CD4-positive, CD25-positive, alpha-beta regulatory T cell (primary cell): ENCODE measurements around the gene C19orf73. TPM values are rescaled to one million over a fixed set of nuclear protein-coding genes. Genes with fewer than 3 reads are reported as not detected.

ENCODE experiments used
- ATAC-seq, 2 donors: fragments of 150-1000 bp; cut with Tn5 transposase; one replicate each; pipeline ENCODE4 v1.10.0; 2021; ENCODE audit warnings: low read depth in 2 of 2, moderate number of reproducible peaks in 2 of 2, moderate library complexity in 1 of 2
- DNase-seq, 3 donors: peaks; one replicate each; pipeline versions ENCODE4 v3.0.0 to v3.0.0-alpha.2; 2012 to 2022; ENCODE audit warnings: mixed read lengths in 1 of 3
- H3K27ac ChIP-seq: one replicate; pipeline ENCODE4 v1.7.0; 2013; ENCODE audit warnings: mild to moderate bottlenecking, low read length; ENCODE audit not compliant: insufficient read depth, poor library complexity, severe bottlenecking
- H3K27me3 ChIP-seq: one replicate; pipeline ENCODE4 v1.7.0; 2013; ENCODE audit warnings: low read length; ENCODE audit not compliant: control insufficient read depth, insufficient read depth
- H3K36me3 ChIP-seq: one replicate; pipeline ENCODE4 v1.7.0; 2013; ENCODE audit warnings: mild to moderate bottlenecking, low read length, moderate library complexity; ENCODE audit not compliant: control insufficient read depth, insufficient read depth
- H3K4me1 ChIP-seq: 2 replicates; pipeline ENCODE4 v1.7.0; 2013; ENCODE audit warnings: mild to moderate bottlenecking, low read length; ENCODE audit not compliant: insufficient read depth, control insufficient read depth, poor library complexity, severe bottlenecking
- H3K4me3 ChIP-seq: one replicate; pipeline ENCODE4 v1.7.0; 2013; ENCODE audit warnings: low read depth, mild to moderate bottlenecking, low read length, moderate library complexity
- H3K9me3 ChIP-seq, 2 experiments: 1 replicate in 1 of 2; 2 replicates in 1 of 2; pipeline ENCODE4 v1.7.0; 2013; ENCODE audit warnings: low read length in 2 of 2, mild to moderate bottlenecking in 1 of 2, moderate library complexity in 1 of 2; ENCODE audit not compliant: control insufficient read depth in 2 of 2
- H3K27ac Mint-ChIP-seq, 3 donors: one replicate each; pipeline ENCODE4 v1.8.0; 2020 to 2022; ENCODE audit warnings: mild to moderate bottlenecking in 3 of 3, mixed read lengths in 3 of 3, moderate library complexity in 2 of 3
- H3K27me3 Mint-ChIP-seq: one replicate; pipeline ENCODE4 v1.8.0; 2022; ENCODE audit warnings: mild to moderate bottlenecking, mixed read lengths
- H3K36me3 Mint-ChIP-seq: one replicate; pipeline ENCODE4 v1.8.0; 2020; ENCODE audit warnings: mixed read lengths
- H3K4me1 Mint-ChIP-seq, 4 donors: one replicate each; pipeline ENCODE4 v1.8.0; 2020 to 2022; ENCODE audit warnings: mixed read lengths in 4 of 4, mild to moderate bottlenecking in 1 of 4
- H3K4me3 Mint-ChIP-seq, 4 donors: one replicate each; pipeline ENCODE4 v1.8.0; 2020 to 2022; ENCODE audit warnings: mild to moderate bottlenecking in 4 of 4, mixed read lengths in 4 of 4, moderate library complexity in 3 of 4
- H3K9me3 Mint-ChIP-seq, 7 donors: one replicate each; pipeline ENCODE4 v1.8.0; 2020 to 2022; ENCODE audit warnings: mixed read lengths in 7 of 7, mild to moderate bottlenecking in 3 of 7, moderate library complexity in 2 of 7
- polyA plus RNA-seq, 4 donors: library from polyadenylated mRNA; unstranded; fragments of 300-500 nt; fragmentation: Illumina TruSeq; gene quantifications; one replicate each; pipeline ENCODE4 v1.2.3, GENCODE V29; 2021
- total RNA-seq: library from RNA; stranded (reverse); gene quantifications from one replicate; pipeline ENCODE4 v1.2.3, GENCODE V29; 2022

Gene C19orf73
- total and polyA plus RNA-seq, 5 donors from 2014 or later, result 1.1 to 3.7 (median 1.7) TPM

- Mint-ChIP-seq H3K27ac (no peak overlapping the region), H3K36me3 (no peaks in the 10 kb centered on the region), H3K4me3 (peak overlapping the region in 3 of 4 donors; percentile 29 to 70 (median 47)), H3K4me1 (peaks cover 0 to 17% (median 1%) of the 10 kb centered on the region in 4 donors), H3K9me3 (peaks cover 0 to 3% (median 0%) of the 10 kb centered on the region in 7 donors), H3K27me3 (peaks cover 20% of the 10 kb centered on the region)
- no peaks in the 10 kb centered on the region for H3K36me3 ChIP-seq
- H3K27me3 ChIP-seq, result peaks cover 4% of the 10 kb centered on the region
- ATAC-seq (no peak), DNase-seq (peak in 2 of 3 donors; percentile 36 to 49)
- no peaks in the 10 kb centered on the region for H3K9me3 ChIP-seq
- peaks cover 12% of the 10 kb centered on the region for H3K4me1 ChIP-seq
- no peak overlapping the region for H3K4me3 ChIP-seq
- no peak overlapping the region for H3K27ac ChIP-seq
Observed at GRCh38 chr19:49133621-49134454, 14.9 kb upstream of the C19orf73 start.

- H3K4me3 ChIP-seq, result no peak overlapping the region
Observed at GRCh38 chr19:49132974-49133609, 14.1 kb upstream of the C19orf73 start.

GRCh38 chr19:49130325-49130724, 11.4 kb upstream of the C19orf73 start:
- no peaks in the 10 kb centered on the region for H3K36me3 Mint-ChIP-seq
- no peak overlapping the region for H3K27ac Mint-ChIP-seq
- no peak for DNase-seq

More at GRCh38 chr19:49132974-49133609, 14.1 kb upstream of the C19orf73 start:
- H3K9me3 Mint-ChIP-seq, result peaks cover 0 to 3% (median 0%) of the 10 kb centered on the region in 7 donors
- H3K4me3 Mint-ChIP-seq, result peak overlapping the region; percentile 22 to 70 (median 46)
- H3K4me1 Mint-ChIP-seq, result peaks cover 0 to 24% (median 6%) of the 10 kb centered on the region in 4 donors
- peak overlapping the region in 1 of 3 donors; percentile 60 for H3K27ac Mint-ChIP-seq
- no peaks in the 10 kb centered on the region for H3K36me3 Mint-ChIP-seq
- Histone ChIP-seq H3K36me3 (no peaks in the 10 kb centered on the region), H3K4me1 (peaks cover 16% of the 10 kb centered on the region), H3K27me3 (peaks cover 4% of the 10 kb centered on the region), H3K9me3 (no peaks in the 10 kb centered on the region), H3K27ac (no peak overlapping the region)
- H3K27me3 Mint-ChIP-seq, result peaks cover 20% of the 10 kb centered on the region
- DNase-seq, result no peak
- ATAC-seq, result no peak

GRCh38 chr19:49129238-49129583, 10.3 kb upstream of the C19orf73 start:
- peaks cover 23% of the 10 kb centered on the region for H3K4me1 ChIP-seq
- no peaks in the 10 kb centered on the region for H3K9me3 ChIP-seq
- Mint-ChIP-seq H3K9me3 (peaks cover 0 to 3% (median 0%) of the 10 kb centered on the region in 7 donors), H3K36me3 (no peaks in the 10 kb centered on the region), H3K27ac (peak overlapping the region in 1 of 3 donors; percentile 2), H3K4me3 (peak overlapping the region in 3 of 4 donors; percentile 72 to 89 (median 80)), H3K4me1 (peaks cover 0 to 30% (median 8%) of the 10 kb centered on the region in 4 donors), H3K27me3 (peaks cover 20% of the 10 kb centered on the region)
- H3K27ac ChIP-seq, result no peak overlapping the region
- ATAC-seq (no peak), DNase-seq (no peak)
- peaks cover 3% of the 10 kb centered on the region for H3K27me3 ChIP-seq
- no peak overlapping the region for H3K4me3 ChIP-seq
- no peaks in the 10 kb centered on the region for H3K36me3 ChIP-seq

More at GRCh38 chr19:49130325-49130724, 11.4 kb upstream of the C19orf73 start:
- no peaks in the 10 kb centered on the region for H3K9me3 ChIP-seq
- peaks cover 23% of the 10 kb centered on the region for H3K4me1 ChIP-seq
- Mint-ChIP-seq H3K27me3 (peaks cover 20% of the 10 kb centered on the region), H3K4me3 (no peak overlapping the region), H3K4me1 (peaks cover 0 to 30% (median 8%) of the 10 kb centered on the region in 4 donors), H3K9me3 (peaks cover 0 to 3% (median 0%) of the 10 kb centered on the region in 7 donors)
- no peaks in the 10 kb centered on the region for H3K36me3 ChIP-seq
- no peak overlapping the region for H3K27ac ChIP-seq
- peaks cover 4% of the 10 kb centered on the region for H3K27me3 ChIP-seq
- ATAC-seq, result no peak
- no peak overlapping the region for H3K4me3 ChIP-seq

GRCh38 chr19:49128545-49129237, 9.7 kb upstream of the C19orf73 start:
- no peaks in the 10 kb centered on the region for H3K9me3 ChIP-seq
- Mint-ChIP-seq H3K9me3 (peaks cover 0 to 3% (median 0%) of the 10 kb centered on the region in 7 donors), H3K27ac (peak overlapping the region in 2 of 3 donors; percentile 77 to 78), H3K4me3 (peak overlapping the region; percentile 56 to 92 (median 84)), H3K4me1 (peaks cover 0 to 28% (median 8%) of the 10 kb centered on the region in 4 donors), H3K36me3 (no peaks in the 10 kb centered on the region), H3K27me3 (peaks cover 16% of the 10 kb centered on the region)
- no peak for ATAC-seq
- no peaks in the 10 kb centered on the region for H3K27me3 ChIP-seq
- peaks cover 18% of the 10 kb centered on the region for H3K4me1 ChIP-seq
- H3K27ac ChIP-seq, result no peak overlapping the region
- no peak overlapping the region for H3K4me3 ChIP-seq
- H3K36me3 ChIP-seq, result no peaks in the 10 kb centered on the region
- DNase-seq, result no peak

GRCh38 chr19:49127674-49128544, 9.0 kb upstream of the C19orf73 start:
- ATAC-seq (peak; percentile 93 to 95), DNase-seq (peak; percentile 89 to 96 (median 95))
- Mint-ChIP-seq H3K9me3 (peaks cover 0 to 3% (median 0%) of the 10 kb centered on the region in 7 donors), H3K27ac (peak overlapping the region in 2 of 3 donors; percentile 78 to 94), H3K27me3 (peaks cover 20% of the 10 kb centered on the region), H3K4me3 (peak overlapping the region; percentile 59 to 92 (median 84)), H3K36me3 (no peaks in the 10 kb centered on the region), H3K4me1 (peaks cover 0 to 26% (median 8%) of the 10 kb centered on the region in 4 donors)
- Histone ChIP-seq H3K36me3 (no peaks in the 10 kb centered on the region), H3K9me3 (no peaks in the 10 kb centered on the region), H3K4me1 (peaks cover 12% of the 10 kb centered on the region), H3K27ac (peak overlapping the region; percentile 23), H3K27me3 (no peaks in the 10 kb centered on the region), H3K4me3 (peak overlapping the region; percentile 58)
